22Rv1 (cell line): ENCODE measurements around the gene CRYBG1.
A peak's percentile ranks its signal among the peaks of the same experiment; 100 is the strongest.

ENCODE experiments used
- ZFX ChIP-seq: fragments of 450-650 bp; IDR thresholded peaks from 2 replicates; pipeline ENCODE4 v1.6.1; 2017; ENCODE audit warnings: antibody characterized with exemption, borderline replicate concordance
- TF ChIP-seq, protein P1 (sequence below): fragments of 450-650 bp; IDR thresholded peaks from 2 replicates; pipeline ENCODE4 v1.5.1; 2017; ENCODE audit warnings: mild to moderate bottlenecking

DNA sequence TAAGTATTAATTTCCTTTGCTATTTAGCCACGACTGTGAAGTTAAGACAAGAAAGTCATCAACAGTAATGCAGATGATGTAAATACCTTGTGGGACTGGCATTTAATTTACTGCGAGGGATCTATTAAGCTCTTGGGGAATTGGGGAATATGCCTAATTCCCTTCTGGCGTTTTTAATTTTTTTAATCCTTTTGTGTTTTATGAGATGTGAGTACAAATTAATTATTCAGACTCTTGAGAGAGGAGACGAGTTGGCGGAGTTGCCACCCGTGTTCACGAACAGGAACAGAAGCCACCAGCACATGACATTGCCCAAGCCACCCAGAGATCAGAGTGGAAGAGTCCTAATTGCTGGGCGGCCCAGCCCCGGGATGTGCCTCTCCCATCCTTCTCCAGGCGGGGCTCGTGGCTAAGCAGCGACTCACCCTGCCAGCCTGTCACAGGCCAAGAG lies 533 bp upstream of the CRYBG1 start:
- TF ChIP-seq, protein P1, sequence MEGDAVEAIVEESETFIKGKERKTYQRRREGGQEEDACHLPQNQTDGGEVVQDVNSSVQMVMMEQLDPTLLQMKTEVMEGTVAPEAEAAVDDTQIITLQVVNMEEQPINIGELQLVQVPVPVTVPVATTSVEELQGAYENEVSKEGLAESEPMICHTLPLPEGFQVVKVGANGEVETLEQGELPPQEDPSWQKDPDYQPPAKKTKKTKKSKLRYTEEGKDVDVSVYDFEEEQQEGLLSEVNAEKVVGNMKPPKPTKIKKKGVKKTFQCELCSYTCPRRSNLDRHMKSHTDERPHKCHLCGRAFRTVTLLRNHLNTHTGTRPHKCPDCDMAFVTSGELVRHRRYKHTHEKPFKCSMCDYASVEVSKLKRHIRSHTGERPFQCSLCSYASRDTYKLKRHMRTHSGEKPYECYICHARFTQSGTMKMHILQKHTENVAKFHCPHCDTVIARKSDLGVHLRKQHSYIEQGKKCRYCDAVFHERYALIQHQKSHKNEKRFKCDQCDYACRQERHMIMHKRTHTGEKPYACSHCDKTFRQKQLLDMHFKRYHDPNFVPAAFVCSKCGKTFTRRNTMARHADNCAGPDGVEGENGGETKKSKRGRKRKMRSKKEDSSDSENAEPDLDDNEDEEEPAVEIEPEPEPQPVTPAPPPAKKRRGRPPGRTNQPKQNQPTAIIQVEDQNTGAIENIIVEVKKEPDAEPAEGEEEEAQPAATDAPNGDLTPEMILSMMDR, result 0 out of 2 replicates have a peak, but pooled peaks have one; percentile 31
- TF ChIP-seq ZFX, result no peak
